B cell (primary cell): Measurements from ENCODE around the gene ESYT2. TPM values are rescaled to one million over a fixed set of nuclear protein-coding genes. Genes with fewer than 3 reads are reported as not detected.

Experiments
- ATAC-seq: fragments of 200-7000 bp; cut with Tn5 transposase; one replicate; pipeline ENCODE4 v1.10.0; 2021; ENCODE audit warnings: low read depth, mild to moderate bottlenecking, moderate number of reproducible peaks, moderate library complexity
- CTCF ChIA-PET: fragments of 350-600 bp; sonication (Branson Sonifier 250); formaldehyde crosslinking; loops from one replicate; lab custom pipeline; 2021; ENCODE audit warnings: antibody characterized with exemption, inconsistent platforms; lab: Charles Lee
- POLR2A ChIA-PET: fragments of 350-600 bp; sonication (Branson Sonifier 250); formaldehyde crosslinking; loops from one replicate; lab custom pipeline; 2021; ENCODE audit warnings: antibody characterized with exemption; lab: Charles Lee
- DNase-seq: peaks from one replicate; pipeline ENCODE4 v3.0.0; 2013
- H2AFZ ChIP-seq: 2 replicates; pipeline ENCODE4 v1.6.1; 2012; ENCODE audit warnings: mild to moderate bottlenecking, low read depth, low read length; ENCODE audit not compliant: insufficient read depth, poor library complexity, severe bottlenecking
- H3K27ac ChIP-seq, 2 donors: 1 replicate in 1 of 2; 2 replicates in 1 of 2; pipeline ENCODE4 v1.5.1; 2012 to 2013; ENCODE audit warnings: low read length in 2 of 2, mild to moderate bottlenecking in 2 of 2, moderate library complexity in 1 of 2
- H3K27me3 ChIP-seq, 4 experiments: fragments of 200-600 bp in 1 of 4; sonication (generic) in 1 of 4; replicated peaks in 1 of 4; 1 replicate in 2 of 4; 2 replicates in 2 of 4; pipeline versions ENCODE4 v1.6.1 to v1.7.0; 2013 to 2016; ENCODE audit warnings: low read length in 3 of 4, mild to moderate bottlenecking in 2 of 4, mixed read lengths in 1 of 4, moderate library complexity in 1 of 4; ENCODE audit not compliant: insufficient read depth in 4 of 4, control insufficient read depth in 3 of 4; ENCODE audit errors: control extremely low read depth in 1 of 4
- H3K36me3 ChIP-seq, 2 experiments: replicated peaks in 1 of 2; 1 replicate in 1 of 2; 2 replicates in 1 of 2; pipeline versions ENCODE4 v1.6.1 to v1.7.1; 2013; ENCODE audit warnings: low read length in 1 of 2; ENCODE audit not compliant: insufficient read depth in 2 of 2, control insufficient read depth in 1 of 2; ENCODE audit errors: control extremely low read depth in 1 of 2, extremely low read depth in 1 of 2
- H3K4me1 ChIP-seq, 2 donors: fragments of 200-600 bp in 1 of 2; sonication (generic) in 1 of 2; 1 replicate in 1 of 2; 2 replicates in 1 of 2; pipeline versions ENCODE4 v1.5.1 to v1.6.1; 2013 to 2017; ENCODE audit warnings: low read length in 2 of 2; ENCODE audit not compliant: control insufficient read depth in 2 of 2, insufficient read depth in 2 of 2
- H3K4me2 ChIP-seq: replicated peaks from 2 replicates; pipeline ENCODE3; 2012; ENCODE audit warnings: mild to moderate bottlenecking, low read depth, low read length; ENCODE audit not compliant: poor library complexity, severe bottlenecking
- H3K4me3 ChIP-seq, 5 experiments: fragments of 200-600 bp in 1 of 5; sonication (generic) in 1 of 5; 1 replicate in 3 of 5; 2 replicates in 2 of 5; pipeline versions ENCODE4 v1.5.1 to v1.7.0; 2011 to 2016; ENCODE audit warnings: low read length in 4 of 5, mild to moderate bottlenecking in 4 of 5, low read depth in 2 of 5, control low read depth in 1 of 5, moderate library complexity in 1 of 5; ENCODE audit not compliant: insufficient read depth in 1 of 5; ENCODE audit errors: control extremely low read depth in 1 of 5, extremely low read depth in 1 of 5
- H3K79me2 ChIP-seq: fragments of 200-600 bp; sonication (generic); one replicate; pipeline ENCODE4 v1.6.0; 2016; ENCODE audit warnings: low read length; ENCODE audit not compliant: control insufficient read depth, insufficient read depth
- H3K9ac ChIP-seq: fragments of 200-600 bp; sonication (generic); 2 replicates; pipeline ENCODE4 v1.6.1; 2017; ENCODE audit warnings: mild to moderate bottlenecking, low read length, moderate library complexity
- H3K9me3 ChIP-seq, 3 donors: one replicate each; pipeline versions ENCODE4 v1.6.1 to v1.7.1; 2013; ENCODE audit warnings: low read length in 2 of 3; ENCODE audit not compliant: control insufficient read depth in 2 of 3, insufficient read depth in 1 of 3; ENCODE audit errors: control extremely low read depth in 1 of 3
- H4K20me1 ChIP-seq: 2 replicates; pipeline ENCODE4 v1.6.0; 2012; ENCODE audit warnings: mild to moderate bottlenecking, low read length; ENCODE audit not compliant: insufficient read depth, control insufficient read depth, poor library complexity, severe bottlenecking
- H3K27ac Mint-ChIP-seq: one replicate; pipeline ENCODE4 v1.8.0; 2021; ENCODE audit warnings: mixed read lengths
- H3K27me3 Mint-ChIP-seq: one replicate; pipeline ENCODE4 v1.8.0; 2021; ENCODE audit warnings: mixed read lengths
- H3K4me1 Mint-ChIP-seq: one replicate; pipeline ENCODE4 v1.8.0; 2021; ENCODE audit warnings: mixed read lengths
- H3K4me3 Mint-ChIP-seq: one replicate; pipeline ENCODE4 v1.8.0; 2021; ENCODE audit warnings: mixed read lengths
- H3K9me3 Mint-ChIP-seq: one replicate; pipeline ENCODE4 v1.8.0; 2022; ENCODE audit warnings: mixed read lengths; ENCODE audit not compliant: insufficient read depth
- EZH2 ChIP-seq: IDR thresholded peaks from 2 replicates; pipeline ENCODE4 v1.6.1; 2012; ENCODE audit warnings: borderline replicate concordance, low read depth, mild to moderate bottlenecking, moderate library complexity, low read length; ENCODE audit not compliant: insufficient read depth, poor library complexity, severe bottlenecking
- WGBS: methylation state at CpG from one replicate; pipeline ENCODE4 v1.1.5; 2013; ENCODE audit warnings: missing lambda C conversion rate; ENCODE audit not compliant: insufficient coverage; 5-methylcytosine and 5-hydroxymethylcytosine counted together
- intact Hi-C: fragments of 100-400 bp; cut with micrococcal nuclease; formaldehyde crosslinking; loops from one replicate; pipeline ENCODE4 v1.10.0; 2022
- polyA plus RNA-seq: library from polyadenylated mRNA; depleted of rRNA; stranded (reverse); fragments of >200 nt; gene quantifications from 2 replicates; pipeline ENCODE4 v1.2.3, GENCODE V29; 2012
- total RNA-seq, 2 donors: library from RNA; stranded (reverse); fragments of 120-200 nt in 1 of 2; gene quantifications; 1 replicate in 1 of 2; 2 replicates in 1 of 2; pipeline versions ENCODE4 v1.2.3 to v1.2.4, GENCODE V29; 2013 to 2022
- TF ChIP-seq, protein P1 (sequence below): fragments of 200-600 bp; IDR thresholded peaks from one replicate; pipeline ENCODE4 v1.8.0; 2022; ENCODE audit warnings: antibody characterized with exemption, mild to moderate bottlenecking

Gene ESYT2
- total and polyA plus RNA-seq, 2 donors (not counting 1 experiment from before 2014, with no cell fraction given): 12.0 to 34.2 TPM

DNA sequence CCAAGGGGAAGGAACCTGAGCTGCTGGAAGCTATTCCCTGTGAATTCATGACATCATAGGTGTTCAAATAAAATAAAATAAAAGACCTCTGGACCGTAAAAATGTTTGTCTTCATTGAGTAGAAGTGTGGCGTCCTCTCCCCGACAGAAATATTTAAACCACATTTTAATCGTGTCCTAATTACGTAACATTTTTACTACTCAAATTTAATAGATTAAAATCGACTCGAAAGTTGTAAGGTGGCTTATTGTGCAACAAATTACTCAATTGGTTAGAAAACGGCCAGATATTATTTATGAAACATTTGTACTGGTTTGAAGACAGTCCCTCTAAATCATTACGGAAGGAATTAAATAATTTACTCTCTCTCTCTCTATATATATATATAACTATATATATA lies 109.2 kb downstream of the ESYT2 start:
- intact Hi-C loops: no loop called here
- no peak overlapping the region for H3K4me3 Mint-ChIP-seq
- H3K4me1 Mint-ChIP-seq: peaks cover 7% of the 10 kb centered on the region
- DNase-seq: no peak
- no peaks in the 10 kb centered on the region for H3K79me2 ChIP-seq
- no peak for TF ChIP-seq EZH2
- TF ChIP-seq, protein P1, sequence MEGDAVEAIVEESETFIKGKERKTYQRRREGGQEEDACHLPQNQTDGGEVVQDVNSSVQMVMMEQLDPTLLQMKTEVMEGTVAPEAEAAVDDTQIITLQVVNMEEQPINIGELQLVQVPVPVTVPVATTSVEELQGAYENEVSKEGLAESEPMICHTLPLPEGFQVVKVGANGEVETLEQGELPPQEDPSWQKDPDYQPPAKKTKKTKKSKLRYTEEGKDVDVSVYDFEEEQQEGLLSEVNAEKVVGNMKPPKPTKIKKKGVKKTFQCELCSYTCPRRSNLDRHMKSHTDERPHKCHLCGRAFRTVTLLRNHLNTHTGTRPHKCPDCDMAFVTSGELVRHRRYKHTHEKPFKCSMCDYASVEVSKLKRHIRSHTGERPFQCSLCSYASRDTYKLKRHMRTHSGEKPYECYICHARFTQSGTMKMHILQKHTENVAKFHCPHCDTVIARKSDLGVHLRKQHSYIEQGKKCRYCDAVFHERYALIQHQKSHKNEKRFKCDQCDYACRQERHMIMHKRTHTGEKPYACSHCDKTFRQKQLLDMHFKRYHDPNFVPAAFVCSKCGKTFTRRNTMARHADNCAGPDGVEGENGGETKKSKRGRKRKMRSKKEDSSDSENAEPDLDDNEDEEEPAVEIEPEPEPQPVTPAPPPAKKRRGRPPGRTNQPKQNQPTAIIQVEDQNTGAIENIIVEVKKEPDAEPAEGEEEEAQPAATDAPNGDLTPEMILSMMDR: no peak
- H3K9me3 Mint-ChIP-seq: no peaks in the 10 kb centered on the region
- no peak for ATAC-seq
- no peak overlapping the region for H3K27ac Mint-ChIP-seq
- H3K4me3 ChIP-seq: no peak overlapping the region
- ChIA-PET CTCF (no interaction called here), POLR2A (no interaction called here)
- H3K27me3 Mint-ChIP-seq: no peaks in the 10 kb centered on the region
- no peak overlapping the region for H3K9ac ChIP-seq
- no peaks in the 10 kb centered on the region for H4K20me1 ChIP-seq
- H3K4me2 ChIP-seq: no peak overlapping the region
- no peak overlapping the region for H3K27ac ChIP-seq
- no CpG with 5 or more reads among the region's 9 CpGs for WGBS
- H3K27me3 ChIP-seq: no peaks in the 10 kb centered on the region
- no peak overlapping the region for H2AFZ ChIP-seq
- H3K9me3 ChIP-seq: no peaks in the 10 kb centered on the region
- H3K4me1 ChIP-seq: peaks cover 0 to 3% of the 10 kb centered on the region in 2 donors
- H3K36me3 ChIP-seq: no peaks in the 10 kb centered on the region

DNA sequence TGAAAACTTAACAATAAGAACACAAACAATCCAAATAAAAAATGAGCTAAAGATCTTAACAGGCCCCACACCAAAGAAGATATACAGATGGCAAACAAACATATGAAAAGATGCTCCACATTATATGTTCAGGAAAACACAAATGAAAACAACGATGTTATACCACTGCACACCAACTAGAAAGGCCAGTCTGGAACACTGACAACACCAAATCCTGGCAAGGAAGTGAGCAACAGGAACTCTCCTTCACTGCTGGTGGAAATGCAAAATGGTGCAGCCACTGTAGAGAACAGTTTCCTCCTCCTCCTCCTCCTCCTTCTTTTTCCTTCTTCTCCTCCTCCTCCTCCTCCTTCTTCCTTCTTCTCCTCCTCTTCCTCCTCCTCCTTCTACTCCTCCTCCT lies 112.5 kb downstream of the ESYT2 start:
- ATAC-seq: no peak
- no peak overlapping the region for H3K4me2 ChIP-seq
- WGBS: 50% methylated on average over 1 of the region's 1 CpG
- no peak overlapping the region for H3K4me3 Mint-ChIP-seq
- ChIA-PET POLR2A (no interaction called here), CTCF (no interaction called here)
- intact Hi-C loops: no loop called here
- no peak for DNase-seq
- no peak overlapping the region for H3K27ac ChIP-seq
- H3K36me3 ChIP-seq: no peaks in the 10 kb centered on the region
- H3K4me3 ChIP-seq: no peak overlapping the region
- H3K79me2 ChIP-seq: no peaks in the 10 kb centered on the region
- no peak overlapping the region for H3K27ac Mint-ChIP-seq
- H3K4me1 Mint-ChIP-seq: peaks cover 11% of the 10 kb centered on the region
- no peaks in the 10 kb centered on the region for H3K9me3 Mint-ChIP-seq
- H3K27me3 Mint-ChIP-seq: peaks cover 3% of the 10 kb centered on the region
- H3K27me3 ChIP-seq: no peaks in the 10 kb centered on the region
- TF ChIP-seq EZH2: no peak
- TF ChIP-seq, protein P1: no peak
- H4K20me1 ChIP-seq: no peaks in the 10 kb centered on the region
- no peak overlapping the region for H2AFZ ChIP-seq
- no peaks in the 10 kb centered on the region for H3K9me3 ChIP-seq
- peaks cover 0 to 3% of the 10 kb centered on the region in 2 donors for H3K4me1 ChIP-seq
- no peak overlapping the region for H3K9ac ChIP-seq
